MM.1S (cell line): ENCODE results near the gene PLD6.

Experiments used
- CTCF ChIP-seq: fragments of 300-600 bp; sonication (generic); IDR thresholded peaks from 2 replicates; pipeline ENCODE4 v1.5.1; 2016; ENCODE audit warnings: antibody characterized with exemption, low read length, mixed read lengths
- EZH2 ChIP-seq: fragments of 300-600 bp; sonication (generic); optimal IDR thresholded peaks from 2 replicates; pipeline ENCODE3; 2017; ENCODE audit warnings: low read depth, mild to moderate bottlenecking, antibody characterized with exemption, low read length, mixed read lengths
- EZH2phosphoT487 ChIP-seq: fragments of 300-600 bp; sonication (generic); IDR thresholded peaks from 2 replicates; pipeline ENCODE4 v1.6.1; 2018; ENCODE audit warnings: antibody characterized with exemption, low read length

GRCh38 chr17:17223736-17224135, 17.6 kb upstream of the PLD6 start:
- TF ChIP-seq CTCF (no peak), EZH2phosphoT487 (no peak), EZH2 (no peak)
